ENCODE results near the gene TBC1D14. TPM values are rescaled to one million over a fixed set of nuclear protein-coding genes. Genes with fewer than 3 reads are reported as not detected.

TBC1D14 gene
- total and polyA plus RNA-seq, 10 of the 15 experiments (the other 5 are each of a cell fraction or from before 2014, with no cell fraction given): 0.87 to 39.3 (median 30.1) TPM

- TF ChIP-seq HCFC1 (IDR thresholded peaks at IDR 0.05; ENCODE audit: low read length) (0 out of 2 replicates have a peak, but pooled peaks have one; percentile 38), EED (IDR thresholded peaks at IDR 0.05; ENCODE audit: low read depth) (no peak), MTA2 (IDR thresholded peaks at IDR 0.05; ENCODE audit: low read depth) (no peak), ATF3 (IDR thresholded peaks at IDR 0.05; ENCODE audit: borderline replicate concordance, extremely low read depth, low read depth, low read length) (no peak), ZNF24 (IDR thresholded peaks at IDR 0.05) (no peak), SP1 (IDR thresholded peaks at IDR 0.05; ENCODE audit: low read depth, low read length) (peak; percentile 95), PAX8 (IDR thresholded peaks at IDR 0.05) (no peak), BCL11A (IDR thresholded peaks at IDR 0.05; ENCODE audit: low read depth, low read length) (no peak), POLR2AphosphoS5 (IDR thresholded peaks at IDR 0.05; ENCODE audit: low read length) (peak; percentile 96), HSF1 (IDR thresholded peaks at IDR 0.05; ENCODE audit: low read depth, low read length) (no peak), ZSCAN29 (IDR thresholded peaks at IDR 0.05) (no peak), CREB1 (IDR thresholded peaks at IDR 0.05; ENCODE audit: low read depth) (peak; percentile 81), NFIC (IDR thresholded peaks at IDR 0.05; ENCODE audit: low read depth, low read length) (no peak), MXI1 (IDR thresholded peaks at IDR 0.05; ENCODE audit: low read depth, low read length) (peak; percentile 83), CREM (IDR thresholded peaks at IDR 0.05; ENCODE audit: low read depth) (peak; percentile 37), ZBED1 (IDR thresholded peaks at IDR 0.05; ENCODE audit: borderline replicate concordance) (no peak), CHD1 (IDR thresholded peaks at IDR 0.05; ENCODE audit: low read depth, low read length) (no peak), BHLHE40 (IDR thresholded peaks at IDR 0.05; ENCODE audit: borderline replicate concordance in 1 of 2, low read depth in 2 of 2, low read length in 1 of 2) (peak; percentile 76 to 88; a peak in 3 of 4 replicates), FOXK2 (IDR thresholded peaks at IDR 0.05) (no peak)
- TF ChIP-seq, protein P1, sequence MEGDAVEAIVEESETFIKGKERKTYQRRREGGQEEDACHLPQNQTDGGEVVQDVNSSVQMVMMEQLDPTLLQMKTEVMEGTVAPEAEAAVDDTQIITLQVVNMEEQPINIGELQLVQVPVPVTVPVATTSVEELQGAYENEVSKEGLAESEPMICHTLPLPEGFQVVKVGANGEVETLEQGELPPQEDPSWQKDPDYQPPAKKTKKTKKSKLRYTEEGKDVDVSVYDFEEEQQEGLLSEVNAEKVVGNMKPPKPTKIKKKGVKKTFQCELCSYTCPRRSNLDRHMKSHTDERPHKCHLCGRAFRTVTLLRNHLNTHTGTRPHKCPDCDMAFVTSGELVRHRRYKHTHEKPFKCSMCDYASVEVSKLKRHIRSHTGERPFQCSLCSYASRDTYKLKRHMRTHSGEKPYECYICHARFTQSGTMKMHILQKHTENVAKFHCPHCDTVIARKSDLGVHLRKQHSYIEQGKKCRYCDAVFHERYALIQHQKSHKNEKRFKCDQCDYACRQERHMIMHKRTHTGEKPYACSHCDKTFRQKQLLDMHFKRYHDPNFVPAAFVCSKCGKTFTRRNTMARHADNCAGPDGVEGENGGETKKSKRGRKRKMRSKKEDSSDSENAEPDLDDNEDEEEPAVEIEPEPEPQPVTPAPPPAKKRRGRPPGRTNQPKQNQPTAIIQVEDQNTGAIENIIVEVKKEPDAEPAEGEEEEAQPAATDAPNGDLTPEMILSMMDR (IDR thresholded peaks at IDR 0.05 in 2 of 3, conservative IDR thresholded peaks at IDR 0.05 in 1 of 3; ENCODE audit: control insufficient read depth in 2 of 3, extremely low read depth in 1 of 3, insufficient read depth in 1 of 3, low read depth in 3 of 3, low read length in 3 of 3): peak; percentile 5 to 13 (median 7); a peak in 1 of 6 replicates
- TF ChIP-seq, protein P2, sequence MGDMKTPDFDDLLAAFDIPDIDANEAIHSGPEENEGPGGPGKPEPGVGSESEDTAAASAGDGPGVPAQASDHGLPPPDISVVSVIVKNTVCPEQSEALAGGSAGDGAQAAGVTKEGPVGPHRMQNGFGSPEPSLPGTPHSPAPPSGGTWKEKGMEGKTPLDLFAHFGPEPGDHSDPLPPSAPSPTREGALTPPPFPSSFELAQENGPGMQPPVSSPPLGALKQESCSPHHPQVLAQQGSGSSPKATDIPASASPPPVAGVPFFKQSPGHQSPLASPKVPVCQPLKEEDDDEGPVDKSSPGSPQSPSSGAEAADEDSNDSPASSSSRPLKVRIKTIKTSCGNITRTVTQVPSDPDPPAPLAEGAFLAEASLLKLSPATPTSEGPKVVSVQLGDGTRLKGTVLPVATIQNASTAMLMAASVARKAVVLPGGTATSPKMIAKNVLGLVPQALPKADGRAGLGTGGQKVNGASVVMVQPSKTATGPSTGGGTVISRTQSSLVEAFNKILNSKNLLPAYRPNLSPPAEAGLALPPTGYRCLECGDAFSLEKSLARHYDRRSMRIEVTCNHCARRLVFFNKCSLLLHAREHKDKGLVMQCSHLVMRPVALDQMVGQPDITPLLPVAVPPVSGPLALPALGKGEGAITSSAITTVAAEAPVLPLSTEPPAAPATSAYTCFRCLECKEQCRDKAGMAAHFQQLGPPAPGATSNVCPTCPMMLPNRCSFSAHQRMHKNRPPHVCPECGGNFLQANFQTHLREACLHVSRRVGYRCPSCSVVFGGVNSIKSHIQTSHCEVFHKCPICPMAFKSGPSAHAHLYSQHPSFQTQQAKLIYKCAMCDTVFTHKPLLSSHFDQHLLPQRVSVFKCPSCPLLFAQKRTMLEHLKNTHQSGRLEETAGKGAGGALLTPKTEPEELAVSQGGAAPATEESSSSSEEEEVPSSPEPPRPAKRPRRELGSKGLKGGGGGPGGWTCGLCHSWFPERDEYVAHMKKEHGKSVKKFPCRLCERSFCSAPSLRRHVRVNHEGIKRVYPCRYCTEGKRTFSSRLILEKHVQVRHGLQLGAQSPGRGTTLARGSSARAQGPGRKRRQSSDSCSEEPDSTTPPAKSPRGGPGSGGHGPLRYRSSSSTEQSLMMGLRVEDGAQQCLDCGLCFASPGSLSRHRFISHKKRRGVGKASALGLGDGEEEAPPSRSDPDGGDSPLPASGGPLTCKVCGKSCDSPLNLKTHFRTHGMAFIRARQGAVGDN (IDR thresholded peaks at IDR 0.05): peak; percentile 63
Measured at GRCh38 chr4:7067452-7068278, 158.0 kb downstream of the TBC1D14 start, which contains the start of gene GRPEL1 (continued).
